Measurements from ENCODE around the gene UNC13B. TPM values are rescaled to one million over a fixed set of nuclear protein-coding genes. Genes with fewer than 3 reads are reported as not detected.

UNC13B gene
- total and polyA plus RNA-seq, 2 of the 13 experiments (the other 11 are each of a cell fraction or from before 2014, with no cell fraction given) = 14.0 to 18.3 TPM

- TF ChIP-seq TOPORS (CRISPR knock-in tag; IDR thresholded peaks at IDR 0.05) (no peak), HDAC1 (CRISPR knock-in tag; IDR thresholded peaks at IDR 0.05) (peak; percentile 97), NR2C2 (CRISPR knock-in tag; IDR thresholded peaks at IDR 0.05; ENCODE audit: borderline replicate concordance) (no peak), ZBTB4 (CRISPR knock-in tag; IDR thresholded peaks at IDR 0.05; ENCODE audit: borderline replicate concordance) (peak; percentile 78; the same call in 1 of the 2 replicates), CBFB (CRISPR knock-in tag; IDR thresholded peaks at IDR 0.05) (0 out of 2 replicates have a peak, but pooled peaks have one; percentile 31), ZNF263 (CRISPR knock-in tag; IDR thresholded peaks at IDR 0.05) (0 out of 2 replicates have a peak, but pooled peaks have one; percentile 40), SP2 (CRISPR knock-in tag; IDR thresholded peaks at IDR 0.05) (peak; percentile 55), ZNF577 (CRISPR knock-in tag; IDR thresholded peaks at IDR 0.05; ENCODE audit: borderline replicate concordance, low read depth) (no peak), ZNF687 (CRISPR knock-in tag; IDR thresholded peaks at IDR 0.05) (peak; percentile 92), KAT7 (CRISPR knock-in tag; IDR thresholded peaks at IDR 0.05; ENCODE audit: borderline replicate concordance) (peak; percentile 87; the same call in 1 of the 2 replicates), NFKBIZ (CRISPR knock-in tag; IDR thresholded peaks at IDR 0.05) (no peak), ZNF644 (CRISPR knock-in tag; IDR thresholded peaks at IDR 0.05; ENCODE audit: low read depth) (no peak), ZNF574 (CRISPR knock-in tag; IDR thresholded peaks at IDR 0.05) (peak; percentile 96), SIN3A (IDR thresholded peaks at IDR 0.05; ENCODE audit: borderline replicate concordance, low read depth, low read length) (peak; percentile 92; the same call in 1 of the 2 replicates), ZNF276 (CRISPR knock-in tag; IDR thresholded peaks at IDR 0.05; ENCODE audit: low read depth) (no peak), SRY (CRISPR knock-in tag; IDR thresholded peaks at IDR 0.05) (peak; percentile 92)
Measured at GRCh38 chr9:35161713-35162604, at the start of gene UNC13B (continued).
